Liver (tissue), 9 donors: ENCODE measurements around the gene ACSL3. TPM values are rescaled to one million over a fixed set of nuclear protein-coding genes. Genes with fewer than 3 reads are reported as not detected.

ENCODE experiments used
- DNase-seq: peaks from one replicate; pipeline ENCODE4 v3.0.0-alpha.2; 2017; ENCODE audit warnings: low spot score
- H3K27ac ChIP-seq, 2 donors: one replicate each; pipeline ENCODE4 v1.7.0; 2013; ENCODE audit warnings: inconsistent platforms in 2 of 2, low read length in 2 of 2, control low read depth in 1 of 2, low read depth in 1 of 2, mild to moderate bottlenecking in 1 of 2
- H3K27me3 ChIP-seq, 4 donors: one replicate each; pipeline versions ENCODE4 v1.6.1 to v1.7.0; 2013; ENCODE audit warnings: low read length in 3 of 4, inconsistent platforms in 1 of 4, mild to moderate bottlenecking in 1 of 4, moderate library complexity in 1 of 4; ENCODE audit not compliant: control insufficient read depth in 4 of 4, insufficient read depth in 4 of 4
- H3K36me3 ChIP-seq, 4 donors: one replicate each; pipeline versions ENCODE4 v1.6.1 to v1.7.0; 2013; ENCODE audit warnings: low read length in 3 of 4, mild to moderate bottlenecking in 3 of 4, low read depth in 1 of 4, moderate library complexity in 1 of 4; ENCODE audit not compliant: control insufficient read depth in 4 of 4, insufficient read depth in 3 of 4
- H3K4me1 ChIP-seq, 4 donors: one replicate each; pipeline versions ENCODE4 v1.6.1 to v1.7.0; 2013; ENCODE audit warnings: low read length in 3 of 4, mild to moderate bottlenecking in 3 of 4, moderate library complexity in 1 of 4; ENCODE audit not compliant: control insufficient read depth in 4 of 4, insufficient read depth in 4 of 4
- H3K4me3 ChIP-seq, 3 donors: one replicate each; pipeline versions ENCODE4 v1.6.1 to v1.7.0; 2013; ENCODE audit warnings: low read length in 3 of 3, control low read depth in 1 of 3, low read depth in 1 of 3, mild to moderate bottlenecking in 1 of 3
- H3K9ac ChIP-seq, 2 donors: one replicate each; pipeline ENCODE4 v1.7.0; 2013; ENCODE audit warnings: low read length in 2 of 2, mild to moderate bottlenecking in 2 of 2, moderate library complexity in 2 of 2, control low read depth in 1 of 2, low read depth in 1 of 2
- H3K9me3 ChIP-seq, 4 donors: one replicate each; pipeline versions ENCODE4 v1.6.1 to v1.7.0; 2013; ENCODE audit warnings: low read length in 3 of 4; ENCODE audit not compliant: control insufficient read depth in 4 of 4
- CTCF ChIP-seq: fragments of 150-350 bp; IDR thresholded peaks from 2 replicates; pipeline ENCODE4 v1.5.1; 2017; ENCODE audit warnings: improper control_type of control experiment, low read depth, low read length; ENCODE audit not compliant: missing input control
- EGR1 ChIP-seq, 2 donors: IDR thresholded peaks; 2 replicates each; pipeline ENCODE4 v1.6.1; 2016 to 2018; ENCODE audit warnings: antibody characterized with exemption in 2 of 2, low read depth in 2 of 2
- FOXA1 ChIP-seq: IDR thresholded peaks from 2 replicates; pipeline ENCODE4 v1.6.1; 2016; ENCODE audit warnings: antibody characterized with exemption
- FOXA2 ChIP-seq: IDR thresholded peaks from 2 replicates; pipeline ENCODE4 v1.6.1; 2016; ENCODE audit warnings: antibody characterized with exemption
- GABPA ChIP-seq, 2 donors: IDR thresholded peaks in 1 of 2; conservative IDR thresholded peaks in 1 of 2; 2 replicates each; pipeline ENCODE4 v1.6.1; 2016; ENCODE audit warnings: antibody characterized with exemption in 2 of 2, mild to moderate bottlenecking in 1 of 2, moderate library complexity in 1 of 2
- HNF4A ChIP-seq, 2 donors: conservative IDR thresholded peaks; 2 replicates each; pipeline ENCODE4 v1.6.1; 2016; ENCODE audit warnings: antibody characterized with exemption in 2 of 2, mild to moderate bottlenecking in 2 of 2
- HNF4G ChIP-seq: IDR thresholded peaks from 2 replicates; pipeline ENCODE4 v1.6.1; 2016; ENCODE audit warnings: antibody characterized with exemption
- JUND ChIP-seq, 2 donors: IDR thresholded peaks; 2 replicates each; pipeline ENCODE4 v1.6.1; 2016; ENCODE audit warnings: antibody characterized with exemption in 2 of 2
- NR2F2 ChIP-seq: IDR thresholded peaks from 2 replicates; pipeline ENCODE4 v1.6.1; 2016; ENCODE audit warnings: antibody characterized with exemption
- RAD21 ChIP-seq, 2 donors: IDR thresholded peaks; 2 replicates each; pipeline ENCODE4 v1.6.1; 2016; ENCODE audit warnings: antibody characterized with exemption in 2 of 2, mild to moderate bottlenecking in 2 of 2
- RXRA ChIP-seq, 2 donors: IDR thresholded peaks; 2 replicates each; pipeline ENCODE4 v1.6.1; 2017 to 2018; ENCODE audit warnings: antibody characterized with exemption in 2 of 2, mild to moderate bottlenecking in 1 of 2
- SP1 ChIP-seq: IDR thresholded peaks from 2 replicates; pipeline ENCODE4 v1.6.1; 2018; ENCODE audit warnings: antibody characterized with exemption, mild to moderate bottlenecking
- TAF1 ChIP-seq: conservative IDR thresholded peaks from 2 replicates; pipeline ENCODE4 v1.6.1; 2016; ENCODE audit warnings: antibody characterized with exemption, mild to moderate bottlenecking
- YY1 ChIP-seq: IDR thresholded peaks from 2 replicates; pipeline ENCODE4 v1.6.1; 2016; ENCODE audit warnings: antibody characterized with exemption, mild to moderate bottlenecking
- ZBTB33 ChIP-seq: IDR thresholded peaks from 2 replicates; pipeline ENCODE4 v1.6.1; 2016; ENCODE audit warnings: antibody characterized with exemption
- WGBS: extraction: QIAGEN DNeasy Blood & Tissue Kit; methylation state at CpG from one replicate; pipeline ENCODE4 v1.1.7; 2013; 5-methylcytosine and 5-hydroxymethylcytosine counted together
- polyA plus RNA-seq, 2 donors: library from polyadenylated mRNA; stranded (reverse) in 1 of 2; unstranded in 1 of 2; fragments of 200-250 nt in 1 of 2; fragments of >200 nt in 1 of 2; fragmentation: Nextera tagmentation in 1 of 2; extraction: Ambion mirVana in 1 of 2; gene quantifications; one replicate each; pipeline versions ENCODE4 v1.2.1 to v1.2.3, GENCODE V29; 2013 to 2015
- total RNA-seq, 2 donors: library from RNA; depleted of rRNA; stranded (reverse); fragments of >200 nt; gene quantifications; one replicate each; pipeline ENCODE4 v1.2.3, GENCODE V29; 2014
- TF ChIP-seq, protein P1 (sequence below): IDR thresholded peaks from 2 replicates; pipeline ENCODE4 v1.6.1; 2016; ENCODE audit warnings: antibody characterized with exemption, mild to moderate bottlenecking
- donor health status: healthy.
- donor health status: healthy.
- donor health status: healthy.
- donor health status: healthy.
- donor health status: healthy.

ACSL3 gene
- total and polyA plus RNA-seq, 4 donors: 22.2 to 66.6 (median 43.3) TPM

GRCh38 chr2:222882484-222882928 lies 21.7 kb downstream of the ACSL3 start:
- Histone ChIP-seq H3K27me3 (no peaks in the 10 kb centered on the region), H3K36me3 (no peaks in the 10 kb centered on the region), H3K4me1 (peaks cover 9 to 30% (median 20%) of the 10 kb centered on the region in 4 donors), H3K27ac (no peak overlapping the region), H3K4me3 (no peak overlapping the region), H3K9me3 (no peaks in the 10 kb centered on the region), H3K9ac (no peak overlapping the region)
- 97% methylated on average over 6 of the region's 6 CpGs for WGBS
- TF ChIP-seq GABPA (IDR thresholded peaks at IDR 0.05 in 1 of 2, conservative IDR thresholded peaks at IDR 0.05 in 1 of 2) (no peak), RXRA (IDR thresholded peaks at IDR 0.05) (no peak), EGR1 (IDR thresholded peaks at IDR 0.05; ENCODE audit: low read depth in 2 of 2) (no peak), FOXA1 (no peak), ZBTB33 (no peak), YY1 (no peak), JUND (IDR thresholded peaks at IDR 0.05) (no peak)
- TF ChIP-seq, protein P1, sequence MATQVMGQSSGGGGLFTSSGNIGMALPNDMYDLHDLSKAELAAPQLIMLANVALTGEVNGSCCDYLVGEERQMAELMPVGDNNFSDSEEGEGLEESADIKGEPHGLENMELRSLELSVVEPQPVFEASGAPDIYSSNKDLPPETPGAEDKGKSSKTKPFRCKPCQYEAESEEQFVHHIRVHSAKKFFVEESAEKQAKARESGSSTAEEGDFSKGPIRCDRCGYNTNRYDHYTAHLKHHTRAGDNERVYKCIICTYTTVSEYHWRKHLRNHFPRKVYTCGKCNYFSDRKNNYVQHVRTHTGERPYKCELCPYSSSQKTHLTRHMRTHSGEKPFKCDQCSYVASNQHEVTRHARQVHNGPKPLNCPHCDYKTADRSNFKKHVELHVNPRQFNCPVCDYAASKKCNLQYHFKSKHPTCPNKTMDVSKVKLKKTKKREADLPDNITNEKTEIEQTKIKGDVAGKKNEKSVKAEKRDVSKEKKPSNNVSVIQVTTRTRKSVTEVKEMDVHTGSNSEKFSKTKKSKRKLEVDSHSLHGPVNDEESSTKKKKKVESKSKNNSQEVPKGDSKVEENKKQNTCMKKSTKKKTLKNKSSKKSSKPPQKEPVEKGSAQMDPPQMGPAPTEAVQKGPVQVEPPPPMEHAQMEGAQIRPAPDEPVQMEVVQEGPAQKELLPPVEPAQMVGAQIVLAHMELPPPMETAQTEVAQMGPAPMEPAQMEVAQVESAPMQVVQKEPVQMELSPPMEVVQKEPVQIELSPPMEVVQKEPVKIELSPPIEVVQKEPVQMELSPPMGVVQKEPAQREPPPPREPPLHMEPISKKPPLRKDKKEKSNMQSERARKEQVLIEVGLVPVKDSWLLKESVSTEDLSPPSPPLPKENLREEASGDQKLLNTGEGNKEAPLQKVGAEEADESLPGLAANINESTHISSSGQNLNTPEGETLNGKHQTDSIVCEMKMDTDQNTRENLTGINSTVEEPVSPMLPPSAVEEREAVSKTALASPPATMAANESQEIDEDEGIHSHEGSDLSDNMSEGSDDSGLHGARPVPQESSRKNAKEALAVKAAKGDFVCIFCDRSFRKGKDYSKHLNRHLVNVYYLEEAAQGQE: no peak
- no peak for DNase-seq

- Histone ChIP-seq H3K9me3 (no peaks in the 10 kb centered on the region), H3K36me3 (no peaks in the 10 kb centered on the region), H3K4me1 (peaks cover 7 to 24% (median 17%) of the 10 kb centered on the region in 4 donors), H3K9ac (no peak overlapping the region), H3K27me3 (no peaks in the 10 kb centered on the region), H3K4me3 (no peak overlapping the region), H3K27ac (no peak overlapping the region)
- DNase-seq: no peak
- WGBS: 93% methylated on average over 3 of the region's 3 CpGs
- TF ChIP-seq YY1 (no peak), HNF4G (no peak), RXRA (IDR thresholded peaks at IDR 0.05) (no peak), FOXA1 (no peak), NR2F2 (no peak)
Observed at GRCh38 chr2:222883420-222883819, 22.6 kb downstream of the ACSL3 start.

- 48% methylated on average over 2 of the region's 2 CpGs for WGBS
- Histone ChIP-seq H3K27me3 (no peaks in the 10 kb centered on the region), H3K9ac (no peak overlapping the region), H3K27ac (no peak overlapping the region), H3K36me3 (no peaks in the 10 kb centered on the region), H3K4me1 (peaks cover 7 to 23% (median 16%) of the 10 kb centered on the region in 4 donors), H3K4me3 (no peak overlapping the region), H3K9me3 (no peaks in the 10 kb centered on the region)
- DNase-seq: no peak
- TF ChIP-seq TAF1 (no peak), RAD21 (IDR thresholded peaks at IDR 0.05) (no peak), GABPA (IDR thresholded peaks at IDR 0.05 in 1 of 2, conservative IDR thresholded peaks at IDR 0.05 in 1 of 2) (no peak), HNF4A (conservative IDR thresholded peaks at IDR 0.05) (no peak), HNF4G (no peak), YY1 (no peak), RXRA (IDR thresholded peaks at IDR 0.05) (no peak), CTCF (no peak), SP1 (no peak), JUND (IDR thresholded peaks at IDR 0.05) (no peak), FOXA2 (no peak)
- TF ChIP-seq, protein P1: no peak
Observed at GRCh38 chr2:222884114-222884771, 23.4 kb downstream of the ACSL3 start.
